Upper lobe of left lung (tissue), 6 donors: ENCODE data around the gene OR7A10. TPM values are rescaled to one million over a fixed set of nuclear protein-coding genes. Genes with fewer than 3 reads are reported as not detected.

ENCODE experiments used
- ATAC-seq, 2 donors: fragments of 200-7000 bp; cut with Tn5 transposase; one replicate each; pipeline ENCODE4 v1.9.1; 2022; ENCODE audit warnings: mild to moderate bottlenecking in 2 of 2, moderate library complexity in 2 of 2; ENCODE audit not compliant: low FRiP score in 2 of 2
- DNase-seq, 2 donors: peaks; one replicate each; pipeline ENCODE4 v3.0.0-alpha.2; 2019 to 2020
- H3K27ac ChIP-seq, 4 donors: fragments of 200-600 bp; sonication (generic); one replicate each; pipeline ENCODE4 v1.5.1; 2016 to 2019
- H3K27me3 ChIP-seq, 4 donors: fragments of 200-600 bp; sonication (generic); one replicate each; pipeline ENCODE4 v1.5.1; 2017 to 2019
- H3K36me3 ChIP-seq, 4 donors: fragments of 200-600 bp; sonication (generic); one replicate each; pipeline ENCODE4 v1.5.1; 2016 to 2019
- H3K4me1 ChIP-seq, 4 donors: fragments of 200-600 bp; sonication (generic); one replicate each; pipeline ENCODE4 v1.5.1; 2018 to 2019
- H3K4me3 ChIP-seq, 4 donors: fragments of 200-600 bp; sonication (generic); one replicate each; pipeline ENCODE4 v1.5.1; 2017 to 2019; ENCODE audit warnings: mild to moderate bottlenecking in 2 of 4, moderate library complexity in 1 of 4
- H3K9me3 ChIP-seq, 4 donors: fragments of 200-600 bp; sonication (generic); one replicate each; pipeline ENCODE4 v1.5.1; 2018 to 2019
- EP300 ChIP-seq, 4 donors: sonication (generic); formaldehyde crosslinking; IDR thresholded peaks; one replicate each; pipeline ENCODE4 v1.5.1; 2017; ENCODE audit warnings: antibody characterized with exemption in 4 of 4, control low read depth in 2 of 4
- POLR2A ChIP-seq, 4 donors: fragments of 450-650 bp; IDR thresholded peaks; one replicate each; pipeline ENCODE4 v1.5.1; 2016 to 2017; ENCODE audit warnings: antibody characterized with exemption in 4 of 4, mild to moderate bottlenecking in 2 of 4
- POLR2AphosphoS5 ChIP-seq, 2 donors: sonication (generic); formaldehyde crosslinking; IDR thresholded peaks; one replicate each; pipeline ENCODE4 v1.5.1; 2017; ENCODE audit warnings: antibody characterized with exemption in 2 of 2
- WGBS, 2 donors: methylation state at CpG; one replicate each; pipeline ENCODE4 v1.1.5; 2017 to 2018; 5-methylcytosine and 5-hydroxymethylcytosine counted together
- total RNA-seq, 6 donors: library from RNA; depleted of rRNA in 4 of 6; stranded (reverse); fragments of >200 nt in 4 of 6; gene quantifications; one replicate each; pipeline versions ENCODE4 v1.1.0 to v1.2.1, GENCODE V29; 2016 to 2021
- TF ChIP-seq, protein P1 (sequence below), 6 experiments: fragments of 450-650 bp in 4 of 6; fragments of 200-600 bp in 2 of 6; sonication (generic) in 2 of 6; IDR thresholded peaks; one replicate each; pipeline ENCODE4 v1.5.1; 2016 to 2019; ENCODE audit warnings: antibody characterized with exemption in 6 of 6
- donor health status: DM: no; HTN: no; CAD: no; lungs with moderate emphysema.
- donor health status: DM: no; HTN: yes; CAD: no; lungs with severe emphysema.

Gene OR7A10
- total RNA-seq, 6 donors from 2014 or later, result not detected

DNA sequence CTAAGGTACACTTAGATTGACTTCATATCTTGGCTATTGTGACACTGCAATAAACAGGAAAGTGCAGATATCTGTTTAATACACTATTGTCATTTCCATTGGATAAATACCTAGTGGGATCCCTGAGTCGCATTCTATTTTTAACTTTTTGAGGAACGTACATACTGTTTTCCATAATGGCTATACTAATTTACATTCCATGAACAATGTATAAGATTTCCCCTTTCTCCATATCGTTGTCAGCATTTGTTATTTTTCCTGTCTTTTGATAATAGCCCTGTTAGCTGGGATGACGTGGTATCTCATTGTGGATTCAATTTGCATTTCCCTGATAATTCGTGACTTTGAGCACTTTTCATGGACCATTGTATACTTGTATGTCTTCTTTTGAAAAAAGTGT is 19.8 kb upstream of the OR7A10 start:
- Histone ChIP-seq H3K9me3 (no peaks in the 10 kb centered on the region), H3K27ac (no peak overlapping the region), H3K27me3 (no peaks in the 10 kb centered on the region), H3K36me3 (no peaks in the 10 kb centered on the region), H3K4me1 (no peaks in the 10 kb centered on the region), H3K4me3 (no peak overlapping the region)
- WGBS, 2 donors, result 72 to 80% methylated on average over 5 of the region's 5 CpGs
- TF ChIP-seq POLR2AphosphoS5 (IDR thresholded peaks at IDR 0.05), result no peak
- TF ChIP-seq POLR2A (IDR thresholded peaks at IDR 0.05), result no peak
- TF ChIP-seq EP300 (IDR thresholded peaks at IDR 0.05), result no peak
- TF ChIP-seq, protein P1, sequence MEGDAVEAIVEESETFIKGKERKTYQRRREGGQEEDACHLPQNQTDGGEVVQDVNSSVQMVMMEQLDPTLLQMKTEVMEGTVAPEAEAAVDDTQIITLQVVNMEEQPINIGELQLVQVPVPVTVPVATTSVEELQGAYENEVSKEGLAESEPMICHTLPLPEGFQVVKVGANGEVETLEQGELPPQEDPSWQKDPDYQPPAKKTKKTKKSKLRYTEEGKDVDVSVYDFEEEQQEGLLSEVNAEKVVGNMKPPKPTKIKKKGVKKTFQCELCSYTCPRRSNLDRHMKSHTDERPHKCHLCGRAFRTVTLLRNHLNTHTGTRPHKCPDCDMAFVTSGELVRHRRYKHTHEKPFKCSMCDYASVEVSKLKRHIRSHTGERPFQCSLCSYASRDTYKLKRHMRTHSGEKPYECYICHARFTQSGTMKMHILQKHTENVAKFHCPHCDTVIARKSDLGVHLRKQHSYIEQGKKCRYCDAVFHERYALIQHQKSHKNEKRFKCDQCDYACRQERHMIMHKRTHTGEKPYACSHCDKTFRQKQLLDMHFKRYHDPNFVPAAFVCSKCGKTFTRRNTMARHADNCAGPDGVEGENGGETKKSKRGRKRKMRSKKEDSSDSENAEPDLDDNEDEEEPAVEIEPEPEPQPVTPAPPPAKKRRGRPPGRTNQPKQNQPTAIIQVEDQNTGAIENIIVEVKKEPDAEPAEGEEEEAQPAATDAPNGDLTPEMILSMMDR (IDR thresholded peaks at IDR 0.05), result no peak
- DNase-seq (no peak), ATAC-seq (no peak)

DNA sequence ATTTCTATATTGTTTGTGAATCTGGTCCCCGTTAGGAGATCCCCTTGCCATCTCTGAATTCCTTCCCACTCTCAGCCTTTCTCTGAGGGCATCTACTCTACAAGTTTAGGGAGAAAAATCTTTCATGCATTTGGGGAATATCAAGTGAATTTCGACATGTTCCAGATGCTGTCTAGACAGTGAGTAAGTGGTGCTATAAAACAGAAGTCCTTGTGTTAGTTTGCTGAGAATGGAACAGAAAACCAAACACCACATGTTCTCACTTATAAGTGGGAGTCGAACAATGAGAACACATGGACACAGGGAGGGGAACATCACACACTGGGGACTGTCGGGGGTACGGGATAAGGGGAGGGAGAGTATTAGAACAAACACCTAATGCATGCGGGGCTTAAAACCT is 5.1 kb downstream of the OR7A10 start:
- DNase-seq, result no peak
- H3K27me3 ChIP-seq, result no peaks in the 10 kb centered on the region
- TF ChIP-seq, protein P1 (IDR thresholded peaks at IDR 0.05), result no peak
- no peak for TF ChIP-seq EP300 (IDR thresholded peaks at IDR 0.05)
- no peak for TF ChIP-seq POLR2A (IDR thresholded peaks at IDR 0.05)
- no peak for TF ChIP-seq POLR2AphosphoS5 (IDR thresholded peaks at IDR 0.05)
- no peak for ATAC-seq
- H3K27ac ChIP-seq, result no peak overlapping the region
- H3K4me1 ChIP-seq, result no peaks in the 10 kb centered on the region
- H3K9me3 ChIP-seq, result no peaks in the 10 kb centered on the region
- H3K36me3 ChIP-seq, result no peaks in the 10 kb centered on the region
- no peak overlapping the region for H3K4me3 ChIP-seq
- 69 to 70% methylated on average over 6 of the region's 6 CpGs for WGBS, 2 donors

GRCh38 chr19:14843169-14843568 is 5.6 kb downstream of the OR7A10 start:
- Histone ChIP-seq H3K4me1 (no peaks in the 10 kb centered on the region), H3K27ac (no peak overlapping the region), H3K9me3 (no peaks in the 10 kb centered on the region), H3K4me3 (no peak overlapping the region), H3K27me3 (no peaks in the 10 kb centered on the region), H3K36me3 (no peaks in the 10 kb centered on the region)
- DNase-seq (no peak), ATAC-seq (no peak)
- WGBS, 2 donors, result 48 to 59% methylated on average over 2 of the region's 2 CpGs
- no peak for TF ChIP-seq POLR2AphosphoS5 (IDR thresholded peaks at IDR 0.05)
- TF ChIP-seq EP300 (IDR thresholded peaks at IDR 0.05), result no peak
- TF ChIP-seq, protein P1 (IDR thresholded peaks at IDR 0.05), result no peak
- TF ChIP-seq POLR2A (IDR thresholded peaks at IDR 0.05), result no peak

- H3K9me3 ChIP-seq, result no peaks in the 10 kb centered on the region
- H3K27me3 ChIP-seq, result no peaks in the 10 kb centered on the region
- no peaks in the 10 kb centered on the region for H3K36me3 ChIP-seq
- TF ChIP-seq POLR2A (IDR thresholded peaks at IDR 0.05) (no peak), EP300 (IDR thresholded peaks at IDR 0.05) (no peak), POLR2AphosphoS5 (IDR thresholded peaks at IDR 0.05) (no peak)
- TF ChIP-seq, protein P1 (IDR thresholded peaks at IDR 0.05), result no peak
- DNase-seq (no peak), ATAC-seq (no peak)
- 29 to 39% methylated on average over 1 of the region's 1 CpG for WGBS, 2 donors
- no peak overlapping the region for H3K27ac ChIP-seq
- H3K4me1 ChIP-seq, result no peaks in the 10 kb centered on the region
- no peak overlapping the region for H3K4me3 ChIP-seq
Measured at GRCh38 chr19:14840206-14840605, 8.5 kb downstream of the OR7A10 start.

DNA sequence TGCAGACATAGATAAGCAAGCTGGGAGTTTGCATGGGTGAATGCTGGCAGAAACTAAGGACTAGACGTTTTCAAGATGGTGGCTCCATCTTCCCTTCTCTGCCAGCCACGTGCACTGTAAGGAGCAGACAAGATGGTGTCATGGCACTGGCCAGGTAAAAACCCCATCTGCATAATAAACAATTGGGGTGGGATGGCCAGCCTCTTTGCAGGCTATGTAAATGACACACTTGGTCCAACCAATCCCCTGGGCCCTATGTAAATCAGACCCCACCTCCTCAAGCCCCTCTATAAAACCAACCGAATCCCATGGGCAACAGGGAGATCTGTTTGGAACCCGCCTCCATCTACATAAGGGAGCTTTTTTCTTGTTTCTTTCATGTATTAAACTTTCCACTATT is 11.3 kb downstream of the OR7A10 start:
- H3K4me1 ChIP-seq, result no peaks in the 10 kb centered on the region
- H3K9me3 ChIP-seq, result no peaks in the 10 kb centered on the region
- WGBS, 2 donors, result 76 to 79% methylated on average over 4 of the region's 4 CpGs
- ATAC-seq (no peak), DNase-seq (no peak)
- TF ChIP-seq POLR2AphosphoS5 (IDR thresholded peaks at IDR 0.05) (no peak), EP300 (IDR thresholded peaks at IDR 0.05) (no peak), POLR2A (IDR thresholded peaks at IDR 0.05) (no peak)
- TF ChIP-seq, protein P1 (IDR thresholded peaks at IDR 0.05), result no peak
- no peak overlapping the region for H3K4me3 ChIP-seq
- H3K27me3 ChIP-seq, result no peaks in the 10 kb centered on the region
- H3K27ac ChIP-seq, result no peak overlapping the region
- H3K36me3 ChIP-seq, result no peaks in the 10 kb centered on the region
